Measurements from ENCODE around the gene GPR132. TPM values are rescaled to one million over a fixed set of nuclear protein-coding genes. Genes with fewer than 3 reads are reported as not detected.

Gene GPR132
- total RNA-seq, 1 donor from 2014 or later, result not detected

- Histone ChIP-seq H3K27ac (no peak overlapping the region), H3K36me3 (peaks cover 11 to 16% of the 10 kb centered on the region in 2 donors), H3K27me3 (no peaks in the 10 kb centered on the region), H3K4me1 (peaks cover 0 to 8% of the 10 kb centered on the region in 2 donors), H3K9me3 (no peaks in the 10 kb centered on the region), H3K4me3 (no peak overlapping the region)
- intact Hi-C loops (cut with DNase I), result no loop called here
- no peak for DNase-seq (ENCODE audit: low spot score in 2 of 2)
- no peak for TF ChIP-seq CTCF (IDR thresholded peaks at IDR 0.05)
Measured at GRCh38 chr14:105014032-105014431, 51.2 kb downstream of the GPR132 start.

GRCh38 chr14:105013150-105013785, 52.0 kb downstream of the GPR132 start:
- Histone ChIP-seq H3K36me3 (peaks cover 13 to 20% of the 10 kb centered on the region in 2 donors), H3K27ac (no peak overlapping the region), H3K4me1 (peaks cover 0 to 8% of the 10 kb centered on the region in 2 donors), H3K27me3 (no peaks in the 10 kb centered on the region), H3K4me3 (no peak overlapping the region), H3K9me3 (no peaks in the 10 kb centered on the region)
- no peak for DNase-seq (ENCODE audit: low spot score in 2 of 2)
- TF ChIP-seq CTCF (IDR thresholded peaks at IDR 0.05), result peak in 1 of 3 experiments; percentile 12
- intact Hi-C loops (cut with DNase I), result no loop called here

- intact Hi-C loops (cut with DNase I), result no loop called here
- Histone ChIP-seq H3K27ac (no peak overlapping the region), H3K27me3 (no peaks in the 10 kb centered on the region), H3K9me3 (no peaks in the 10 kb centered on the region), H3K36me3 (peaks cover 17 to 26% of the 10 kb centered on the region in 2 donors), H3K4me3 (peak overlapping the region in 1 of 2 donors; percentile 35), H3K4me1 (peaks cover 0 to 8% of the 10 kb centered on the region in 2 donors)
- peak in 2 of 3 experiments; percentile 27 to 52 for TF ChIP-seq CTCF (IDR thresholded peaks at IDR 0.05)
- no peak for DNase-seq (ENCODE audit: low spot score in 2 of 2)
Measured at GRCh38 chr14:105012171-105012985, 52.9 kb downstream of the GPR132 start.

GRCh38 chr14:105011312-105011990, 53.8 kb downstream of the GPR132 start:
- Histone ChIP-seq H3K9me3 (no peaks in the 10 kb centered on the region), H3K4me3 (no peak overlapping the region), H3K27ac (no peak overlapping the region), H3K36me3 (peaks cover 17 to 26% of the 10 kb centered on the region in 2 donors), H3K27me3 (no peaks in the 10 kb centered on the region), H3K4me1 (peaks cover 0 to 8% of the 10 kb centered on the region in 2 donors)
- intact Hi-C loops (cut with DNase I), result no loop called here
- no peak for TF ChIP-seq CTCF (IDR thresholded peaks at IDR 0.05)
- no peak for DNase-seq (ENCODE audit: low spot score in 2 of 2)

- no peak for TF ChIP-seq CTCF (IDR thresholded peaks at IDR 0.05)
- DNase-seq (ENCODE audit: low spot score in 2 of 2), result no peak
Measured at GRCh38 chr14:105010891-105011291, 54.3 kb downstream of the GPR132 start.

More at GRCh38 chr14:105010891-105011291, 54.3 kb downstream of the GPR132 start:
- intact Hi-C loops (cut with DNase I), result no loop called here
- Histone ChIP-seq H3K27me3 (no peaks in the 10 kb centered on the region), H3K27ac (no peak overlapping the region), H3K36me3 (peaks cover 17 to 26% of the 10 kb centered on the region in 2 donors), H3K4me1 (peaks cover 0 to 8% of the 10 kb centered on the region in 2 donors), H3K9me3 (no peaks in the 10 kb centered on the region), H3K4me3 (no peak overlapping the region)
